HepG2 (cell line): ENCODE measurements around the gene PRB3. TPM values are rescaled to one million over a fixed set of nuclear protein-coding genes. Genes with fewer than 3 reads are reported as not detected.

Experiments
- ATAC-seq: fragments of 200-7000 bp; cut with Tn5 transposase; 3 replicates; pipeline ENCODE4 v1.9.1; 2020; ENCODE audit warnings: mild to moderate bottlenecking, moderate library complexity
- BruUV-seq: library from RNA; stranded (reverse); fragments of 400-500 nt; replicated peaks from 2 replicates; lab custom pipeline; 2021; lab: Mats Ljungman, UMichigan
- CTCF ChIA-PET: fragments of 300-600 bp; formaldehyde crosslinking; extraction: SDS; loops from one replicate; lab custom pipeline; 2021; ENCODE audit warnings: low total read pairs, inconsistent platforms, low intra/inter-chr PET ratio; lab: Yijun Ruan, JAX
- POLR2A ChIA-PET: fragments of 350-600 bp; sonication (Branson Sonifier 250); formaldehyde crosslinking; loops from one replicate; lab custom pipeline; 2020; ENCODE audit warnings: antibody characterized with exemption, inconsistent platforms; lab: Yijun Ruan, JAX
- DNase-seq: peaks from one replicate; pipeline ENCODE4 v3.0.0-alpha.2; 2015; ENCODE audit warnings: low spot score
- FAIRE-seq: peaks from 3 replicates; lab custom pipeline; 2011; peaks lifted over from hg19 to GRCh38; lab: Jason Lieb, UNC
- H2AFZ ChIP-seq: one replicate; pipeline ENCODE4 v1.6.1; 2011; ENCODE audit warnings: low read length, inconsistent platforms
- H3K27ac ChIP-seq: fragments of 300-600 bp; 3 replicates; pipeline ENCODE4 v1.8.0; 2011; ENCODE audit warnings: mixed run types, mild to moderate bottlenecking, mixed read lengths, low read length, inconsistent platforms; ENCODE audit not compliant: insufficient read depth; ENCODE audit errors: extremely low read length
- H3K27me3 ChIP-seq, 2 experiments: fragments of 200-600 bp in 1 of 2; 2 replicates in 1 of 2; 3 replicates in 1 of 2; pipeline versions ENCODE4 v1.6.0 to v1.8.0; 2011; ENCODE audit warnings: low read length in 2 of 2, mild to moderate bottlenecking in 2 of 2, moderate library complexity in 2 of 2, inconsistent platforms in 1 of 2; ENCODE audit not compliant: insufficient read depth in 2 of 2, control insufficient read depth in 1 of 2
- H3K36me3 ChIP-seq, 2 experiments: fragments of 200-600 bp in 1 of 2; replicated peaks in 1 of 2; 2 replicates in 1 of 2; 3 replicates in 1 of 2; pipeline versions ENCODE4 v1.5.1 to v1.8.0; 2011; ENCODE audit warnings: low read length in 2 of 2, inconsistent platforms in 1 of 2; ENCODE audit not compliant: insufficient read depth in 2 of 2, control insufficient read depth in 1 of 2
- H3K4me1 ChIP-seq: 2 replicates; pipeline ENCODE4 v1.5.1; 2012; ENCODE audit warnings: low read length, inconsistent platforms; ENCODE audit not compliant: insufficient read depth
- H3K4me2 ChIP-seq: 2 replicates; pipeline ENCODE4 v1.6.0; 2011; ENCODE audit warnings: low read depth, low read length, inconsistent platforms
- H3K4me3 ChIP-seq, 3 experiments: fragments of 200-600 bp in 1 of 3; sonication (generic), shearing (Covaris generic) in 1 of 3; replicated peaks in 1 of 3; 2 replicates each; pipeline ENCODE4 v1.5.1; 2011 to 2016; ENCODE audit warnings: low read length in 3 of 3, inconsistent platforms in 2 of 3, low read depth in 2 of 3, mild to moderate bottlenecking in 2 of 3, control low read depth in 1 of 3, mixed read lengths in 1 of 3; ENCODE audit not compliant: insufficient read depth in 1 of 3
- H3K79me2 ChIP-seq: one replicate; pipeline ENCODE4 v1.6.1; 2011; ENCODE audit warnings: low read length, inconsistent platforms; ENCODE audit not compliant: insufficient read depth
- H3K9ac ChIP-seq: 2 replicates; pipeline ENCODE4 v1.6.0; 2011; ENCODE audit warnings: mild to moderate bottlenecking, low read depth, low read length, inconsistent platforms; ENCODE audit not compliant: insufficient read depth
- H3K9me3 ChIP-seq: 2 replicates; pipeline ENCODE4 v1.5.1; 2012; ENCODE audit warnings: mild to moderate bottlenecking, low read length
- H4K20me1 ChIP-seq: 2 replicates; pipeline ENCODE4 v1.6.0; 2011; ENCODE audit warnings: inconsistent platforms, mild to moderate bottlenecking, low read length, moderate library complexity; ENCODE audit not compliant: insufficient read depth
- CCAR2 ChIP-seq: fragments of 200-400 bp; formaldehyde crosslinking; optimal IDR thresholded peaks from 2 replicates; pipeline ENCODE3; 2018; ENCODE audit warnings: low read depth, mild to moderate bottlenecking, low read length, moderate library complexity
- FOSL1 ChIP-seq: sonication (generic); formaldehyde crosslinking; IDR thresholded peaks from 2 replicates; pipeline ENCODE4 v1.9.0; 2021; ENCODE audit warnings: missing genetic modification reagents, borderline replicate concordance
- WIZ ChIP-seq: sonication (generic); formaldehyde crosslinking; IDR thresholded peaks from 2 replicates; pipeline ENCODE4 v1.5.1; 2020; ENCODE audit warnings: mild to moderate bottlenecking, missing genetic modification reagents
- ZFP90 ChIP-seq: sonication (generic); formaldehyde crosslinking; IDR thresholded peaks from 2 replicates; pipeline ENCODE4 v1.8.0; 2022; ENCODE audit warnings: missing genetic modification reagents, mild to moderate bottlenecking, inconsistent platforms, borderline replicate concordance
- ZFY ChIP-seq: sonication (generic); formaldehyde crosslinking; IDR thresholded peaks from 2 replicates; pipeline ENCODE4 v1.4.0; 2020; ENCODE audit warnings: missing genetic modification reagents
- ZNF430 ChIP-seq: sonication (generic); formaldehyde crosslinking; IDR thresholded peaks from 2 replicates; pipeline ENCODE4 v1.9.0; 2021; ENCODE audit warnings: mild to moderate bottlenecking, missing genetic modification reagents
- ZNF564 ChIP-seq: sonication (generic); formaldehyde crosslinking; IDR thresholded peaks from 2 replicates; pipeline ENCODE4 v1.8.1; 2023; ENCODE audit warnings: mild to moderate bottlenecking, missing genetic modification reagents
- WGBS: methylation state at CpG from one replicate; pipeline ENCODE4 v1.1.6; 2017; ENCODE audit warnings: low lambda C conversion rate; 5-methylcytosine and 5-hydroxymethylcytosine counted together
- in situ Hi-C: cut with HindIII; loops from 2 replicates; pipeline ENCODE4 v1.10.0; 2017; ENCODE audit warnings: low pct_unique_long_range_greater_than_20kb; ENCODE audit not compliant: extremely low pct_ligation_motif_present
- intact Hi-C: fragments of 100-400 bp; cut with micrococcal nuclease; formaldehyde crosslinking; loops from one replicate; pipeline ENCODE4 v1.10.0; 2022; ENCODE audit not compliant: unreplicated experiment
- polyA plus RNA-seq, 8 experiments: library from polyadenylated mRNA; depleted of rRNA in 3 of 8; stranded (reverse) in 7 of 8; unstranded in 1 of 8; fragments of >200 nt; fragmentation: Illumina TruSeq in 4 of 8; extraction: Trizol in 4 of 8; gene quantifications; 2 replicates each; pipeline versions ENCODE4 v1.2.1 to v1.2.3, GENCODE V29; 2011 to 2016; ENCODE audit warnings: low read depth in 4 of 8, missing spikeins in 1 of 8, mixed read lengths in 1 of 8; ENCODE audit not compliant: insufficient read depth in 1 of 8
- total RNA-seq, 5 experiments: library from RNA; depleted of rRNA; stranded (reverse); fragments of >200 nt; fragmentation: Illumina TruSeq; extraction: Trizol; gene quantifications; 2 replicates each; pipeline ENCODE4 v1.2.3, GENCODE V29; 2016; ENCODE audit warnings: low read depth in 1 of 5
- TF ChIP-seq, protein P1 (sequence below): sonication (generic); formaldehyde crosslinking; IDR thresholded peaks from 2 replicates; pipeline ENCODE4 v1.4.0; 2020; ENCODE audit warnings: missing genetic modification reagents, low read depth, mild to moderate bottlenecking, borderline replicate concordance
- TF ChIP-seq, protein P2 (sequence below): sonication (generic); formaldehyde crosslinking; IDR thresholded peaks from 2 replicates; pipeline ENCODE4 v1.5.1; 2020; ENCODE audit warnings: mild to moderate bottlenecking, missing genetic modification reagents, moderate library complexity

PRB3 gene
- total and polyA plus RNA-seq, 2 of the 13 experiments (the other 11 are each of a cell fraction or from before 2014, with no cell fraction given) = not detected

DNA sequence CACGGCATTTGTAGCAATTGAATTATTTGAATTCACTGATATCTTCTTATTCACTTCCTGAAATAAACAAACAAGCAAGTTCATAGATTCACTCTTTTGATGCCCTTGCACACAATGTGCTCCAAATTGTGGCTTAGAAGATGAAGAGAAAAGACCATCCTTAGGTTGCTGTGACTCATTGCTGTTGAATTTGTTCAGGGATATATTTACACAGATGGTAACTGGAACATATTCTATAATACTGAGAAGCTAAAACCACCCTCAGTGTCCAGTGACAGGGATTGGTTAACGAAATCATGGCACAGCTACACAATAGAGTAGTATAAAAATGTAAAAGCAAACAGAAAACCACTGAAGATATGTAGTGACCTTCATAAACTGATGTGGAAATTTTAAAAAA lies 37.6 kb upstream of the PRB3 start:
- H4K20me1 ChIP-seq = no peaks in the 10 kb centered on the region
- H3K4me1 ChIP-seq = no peaks in the 10 kb centered on the region
- in situ Hi-C loops = no loop called here
- TF ChIP-seq WIZ (no peak), ZNF430 (no peak), ZFP90 (no peak), ZFY (CRISPR knock-in tag) (no peak)
- TF ChIP-seq, protein P1, sequence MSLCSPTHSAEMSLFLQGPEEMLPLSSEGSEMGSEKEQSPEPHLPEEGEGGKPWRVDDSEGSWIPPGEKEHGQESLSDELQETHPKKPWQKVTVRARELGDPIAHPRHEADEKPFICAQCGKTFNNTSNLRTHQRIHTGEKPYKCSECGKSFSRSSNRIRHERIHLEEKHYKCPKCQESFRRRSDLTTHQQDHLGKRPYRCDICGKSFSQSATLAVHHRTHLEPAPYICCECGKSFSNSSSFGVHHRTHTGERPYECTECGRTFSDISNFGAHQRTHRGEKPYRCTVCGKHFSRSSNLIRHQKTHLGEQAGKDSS = no peak
- TF ChIP-seq, protein P2, sequence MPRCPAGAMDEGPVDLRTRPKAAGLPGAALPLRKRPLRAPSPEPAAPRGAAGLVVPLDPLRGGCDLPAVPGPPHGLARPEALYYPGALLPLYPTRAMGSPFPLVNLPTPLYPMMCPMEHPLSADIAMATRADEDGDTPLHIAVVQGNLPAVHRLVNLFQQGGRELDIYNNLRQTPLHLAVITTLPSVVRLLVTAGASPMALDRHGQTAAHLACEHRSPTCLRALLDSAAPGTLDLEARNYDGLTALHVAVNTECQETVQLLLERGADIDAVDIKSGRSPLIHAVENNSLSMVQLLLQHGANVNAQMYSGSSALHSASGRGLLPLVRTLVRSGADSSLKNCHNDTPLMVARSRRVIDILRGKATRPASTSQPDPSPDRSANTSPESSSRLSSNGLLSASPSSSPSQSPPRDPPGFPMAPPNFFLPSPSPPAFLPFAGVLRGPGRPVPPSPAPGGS (CRISPR knock-in tag) = no peak
- no peak overlapping the region for H3K4me2 ChIP-seq
- CTCF ChIA-PET = no interaction called here
- H2AFZ ChIP-seq = no peak overlapping the region
- no peaks in the 10 kb centered on the region for H3K27me3 ChIP-seq
- ATAC-seq (no peak), DNase-seq (no peak), FAIRE-seq (no peak)
- POLR2A ChIA-PET = no interaction called here
- no peaks in the 10 kb centered on the region for H3K9me3 ChIP-seq
- no peaks in the 10 kb centered on the region for H3K79me2 ChIP-seq
- no peak overlapping the region for H3K4me3 ChIP-seq
- BruUV-seq = no TSS peak
- no peaks in the 10 kb centered on the region for H3K36me3 ChIP-seq
- 15% methylated on average over 2 of the region's 2 CpGs for WGBS
- no peak overlapping the region for H3K9ac ChIP-seq
- no peak overlapping the region for H3K27ac ChIP-seq
- intact Hi-C loops = no loop called here

DNA sequence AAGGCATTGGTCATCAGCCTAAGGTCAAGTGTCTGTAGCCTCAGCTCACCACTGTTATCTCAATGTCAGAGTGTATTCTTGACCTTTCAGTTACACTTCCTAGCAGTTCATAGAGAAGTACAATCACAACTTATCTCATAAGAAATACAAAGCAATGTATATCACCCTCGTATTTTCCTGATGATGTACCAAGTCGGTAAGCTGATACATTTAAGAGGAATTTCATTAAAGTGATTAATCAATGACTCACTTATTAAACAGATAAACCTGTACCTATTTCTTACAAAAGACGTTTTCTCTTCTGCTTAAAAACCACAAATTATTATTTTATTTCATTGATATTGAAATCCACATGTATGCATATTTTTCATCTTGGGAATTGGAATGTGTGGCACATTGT lies 3.9 kb upstream of the PRB3 start:
- in situ Hi-C loops = no loop called here
- H3K4me3 ChIP-seq = no peak overlapping the region
- no peaks in the 10 kb centered on the region for H3K9me3 ChIP-seq

More for the DNA sequence above, 3.9 kb upstream of the PRB3 start:
- no peaks in the 10 kb centered on the region for H3K27me3 ChIP-seq
- no peak overlapping the region for H3K27ac ChIP-seq
- no peak for ATAC-seq
- no peak overlapping the region for H3K4me2 ChIP-seq
- H3K79me2 ChIP-seq = no peaks in the 10 kb centered on the region
- ChIA-PET POLR2A (no interaction called here), CTCF (no interaction called here)
- TF ChIP-seq CCAR2 (no peak), ZNF564 (CRISPR knock-in tag) (no peak), FOSL1 (CRISPR knock-in tag) (no peak)
- intact Hi-C loops = no loop called here
- no peak overlapping the region for H3K9ac ChIP-seq
- H4K20me1 ChIP-seq = no peaks in the 10 kb centered on the region
- no peaks in the 10 kb centered on the region for H3K36me3 ChIP-seq
- FAIRE-seq = no peak
- BruUV-seq = no TSS peak
- WGBS = 12% methylated on average over 3 of the region's 3 CpGs
- DNase-seq = no peak
- no peaks in the 10 kb centered on the region for H3K4me1 ChIP-seq
- H2AFZ ChIP-seq = no peak overlapping the region
